Occipital lobe (tissue), 2 donors: ENCODE measurements around the gene ZNF322. TPM values are rescaled to one million over a fixed set of nuclear protein-coding genes. Genes with fewer than 3 reads are reported as not detected.

Experiments
- DNase-seq: peaks from one replicate; lab custom pipeline; 2025; lab: John Stamatoyannopoulos, UW
- total RNA-seq: library from RNA; depleted of rRNA; stranded (reverse); fragments of >200 nt; gene quantifications from one replicate; pipeline ENCODE4 v1.2.3, GENCODE V29; 2014

Gene ZNF322
- total RNA-seq, 1 donor from 2014 or later: 46.5 TPM

GRCh38 chr6:26592649-26593048 is 66.9 kb downstream of the ZNF322 start:
- DNase-seq: no peak

- no peak for DNase-seq
These were observed 70.6 kb downstream of the ZNF322 start for GRCh38 chr6:26588965-26589364.

Other genes with a start within 250 kb of the ZNF322 start
- gene BTN3A3, start 219.2 kb downstream of the ZNF322 start, total RNA-seq: 2.8 TPM
- gene BTN2A1, start 201.8 kb downstream of the ZNF322 start, total RNA-seq: 13.1 TPM
- gene BTN1A1, start 159.4 kb downstream of the ZNF322 start, total RNA-seq: not detected
- 65.8 TPM for gene HMGN4, start 121.4 kb downstream of the ZNF322 start, total RNA-seq
- gene ABT1, start 62.8 kb downstream of the ZNF322 start, total RNA-seq: 10.9 TPM